SK-N-MC (cell line): Measurements from ENCODE around the gene LCN15.

Source experiments
- EZH2 ChIP-seq: fragments of 200-600 bp; sonication (generic); IDR thresholded peaks from one replicate; pipeline ENCODE4 v1.6.1; 2017; ENCODE audit warnings: antibody characterized with exemption
- POLR2AphosphoS5 ChIP-seq: IDR thresholded peaks from 2 replicates; pipeline ENCODE4 v1.6.1; 2012; ENCODE audit warnings: mild to moderate bottlenecking, low read depth, low read length, borderline replicate concordance

GRCh38 chr9:136714096-136714892 lies 50.0 kb downstream of the LCN15 start:
- TF ChIP-seq POLR2AphosphoS5 (no peak), EZH2 (no peak)
